ENCODE measurements around the gene KIF4B. TPM values are rescaled to one million over a fixed set of nuclear protein-coding genes. Genes with fewer than 3 reads are reported as not detected.
"Not testable (repeated sequence)": the region's sequence is repeated elsewhere in the genome, so short reads cannot be mapped to it uniquely, and the experiment has no call there.

Gene KIF4B
- polyA plus RNA-seq, 1 donor (not counting 4 experiments of a cell fraction or from before 2014, with no cell fraction given) = not detected

- Histone ChIP-seq H2AFZ (ENCODE audit: control insufficient read depth, low read length) (peak overlapping the region; percentile 17), H3K9me1 (ENCODE audit: control insufficient read depth, extremely low read depth, insufficient read depth, low read length) (no peaks in the 10 kb centered on the region), H3K9ac (ENCODE audit: control insufficient read depth, extremely low read depth, insufficient read depth, low read length) (no peak overlapping the region), H3K36me3 (ENCODE audit: control insufficient read depth in 2 of 2, extremely low read depth in 1 of 2, insufficient read depth in 2 of 2, low read length in 2 of 2) (no peaks in the 10 kb centered on the region), H3K4me3 (ENCODE audit: control insufficient read depth in 2 of 3, extremely low read depth in 1 of 3, insufficient read depth in 2 of 3, low read depth in 1 of 3, low read length in 3 of 3) (no peak overlapping the region), H3K4me2 (ENCODE audit: control insufficient read depth, extremely low read depth, insufficient read depth, low read depth, low read length) (no peak overlapping the region), H3K27me3 (ENCODE audit: control insufficient read depth, extremely low read depth, insufficient read depth, low read length) (no peaks in the 10 kb centered on the region), H3K9me3 (ENCODE audit: control insufficient read depth, low read depth, low read length) (no peaks in the 10 kb centered on the region), H4K20me1 (ENCODE audit: control insufficient read depth, extremely low read depth, insufficient read depth, low read length) (no peaks in the 10 kb centered on the region), H3K27ac (ENCODE audit: control insufficient read depth, insufficient read depth, low read length) (no peak overlapping the region), H3K4me1 (ENCODE audit: control insufficient read depth, extremely low read depth, insufficient read depth, low read length) (peaks cover 12% of the 10 kb centered on the region), H3K79me2 (ENCODE audit: control insufficient read depth, insufficient read depth, low read length) (no peaks in the 10 kb centered on the region)
- DNase-seq (ENCODE audit: low read depth, low spot score) (no peak), FAIRE-seq (no peak)
- no peak for TF ChIP-seq CTCF (optimal IDR thresholded peaks at IDR 0.05 in 1 of 3, IDR thresholded peaks at IDR 0.05 in 1 of 3, conservative IDR thresholded peaks at IDR 0.05 in 1 of 3; ENCODE audit: extremely low read depth in 1 of 3, insufficient read depth in 2 of 3, low read length in 3 of 3)
- no peak for TF ChIP-seq EZH2 (IDR thresholded peaks at IDR 0.05; ENCODE audit: low read length)
- dilution Hi-C loops (cut with MboI; ENCODE audit: extremely low pct_ligation_motif_present, low sequenced_read_pairs) = no loop called here
Observed at GRCh38 chr5:155001523-155001922, 12.0 kb upstream of the KIF4B start.

- H3K9me3 ChIP-seq (ENCODE audit: control insufficient read depth, low read depth, low read length); H3K9me1 ChIP-seq (ENCODE audit: control insufficient read depth, extremely low read depth, insufficient read depth, low read length); H2AFZ ChIP-seq (ENCODE audit: control insufficient read depth, low read length); H3K27ac ChIP-seq (ENCODE audit: control insufficient read depth, insufficient read depth, low read length); dilution Hi-C loops (cut with MboI; ENCODE audit: extremely low pct_ligation_motif_present, low sequenced_read_pairs); H3K4me1 ChIP-seq (ENCODE audit: control insufficient read depth, extremely low read depth, insufficient read depth, low read length); H3K4me3 ChIP-seq (ENCODE audit: control insufficient read depth in 2 of 3, extremely low read depth in 1 of 3, insufficient read depth in 2 of 3, low read depth in 1 of 3, low read length in 3 of 3); DNase-seq (ENCODE audit: low read depth, low spot score); H3K36me3 ChIP-seq (ENCODE audit: control insufficient read depth in 2 of 2, extremely low read depth in 1 of 2, insufficient read depth in 2 of 2, low read length in 2 of 2); H4K20me1 ChIP-seq (ENCODE audit: control insufficient read depth, extremely low read depth, insufficient read depth, low read length); H3K9ac ChIP-seq (ENCODE audit: control insufficient read depth, extremely low read depth, insufficient read depth, low read length); H3K27me3 ChIP-seq (ENCODE audit: control insufficient read depth, extremely low read depth, insufficient read depth, low read length); FAIRE-seq; H3K79me2 ChIP-seq (ENCODE audit: control insufficient read depth, insufficient read depth, low read length): not testable (repeated sequence)
- H3K4me2 ChIP-seq (ENCODE audit: control insufficient read depth, extremely low read depth, insufficient read depth, low read depth, low read length) = peak overlapping the region; percentile 1
Observed at GRCh38 chr5:155002722-155003121, 10.8 kb upstream of the KIF4B start.

GRCh38 chr5:155004138-155004744 is 9.3 kb upstream of the KIF4B start:
- H3K4me3 ChIP-seq (ENCODE audit: control insufficient read depth in 2 of 3, extremely low read depth in 1 of 3, insufficient read depth in 2 of 3, low read depth in 1 of 3, low read length in 3 of 3) = no peak overlapping the region
- dilution Hi-C loops (cut with MboI; ENCODE audit: extremely low pct_ligation_motif_present, low sequenced_read_pairs) = no loop called here
- no peaks in the 10 kb centered on the region for H3K9me1 ChIP-seq (ENCODE audit: control insufficient read depth, extremely low read depth, insufficient read depth, low read length)
- FAIRE-seq (no peak), DNase-seq (ENCODE audit: low read depth, low spot score) (no peak)
- H2AFZ ChIP-seq (ENCODE audit: control insufficient read depth, low read length) = no peak overlapping the region
- no peak overlapping the region for H3K9ac ChIP-seq (ENCODE audit: control insufficient read depth, extremely low read depth, insufficient read depth, low read length)
- TF ChIP-seq CTCF (optimal IDR thresholded peaks at IDR 0.05 in 1 of 3, IDR thresholded peaks at IDR 0.05 in 1 of 3, conservative IDR thresholded peaks at IDR 0.05 in 1 of 3; ENCODE audit: extremely low read depth in 1 of 3, insufficient read depth in 2 of 3, low read length in 3 of 3) (peak; percentile 70 to 89 (median 77)), EZH2 (IDR thresholded peaks at IDR 0.05; ENCODE audit: low read length) (no peak)
- H3K4me1 ChIP-seq (ENCODE audit: control insufficient read depth, extremely low read depth, insufficient read depth, low read length) = no peaks in the 10 kb centered on the region
- no peaks in the 10 kb centered on the region for H3K27me3 ChIP-seq (ENCODE audit: control insufficient read depth, extremely low read depth, insufficient read depth, low read length)
- H3K27ac ChIP-seq (ENCODE audit: control insufficient read depth, insufficient read depth, low read length) = no peak overlapping the region
- H3K9me3 ChIP-seq (ENCODE audit: control insufficient read depth, low read depth, low read length) = no peaks in the 10 kb centered on the region
- no peaks in the 10 kb centered on the region for H3K79me2 ChIP-seq (ENCODE audit: control insufficient read depth, insufficient read depth, low read length)
- H3K4me2 ChIP-seq (ENCODE audit: control insufficient read depth, extremely low read depth, insufficient read depth, low read depth, low read length) = no peak overlapping the region
- H4K20me1 ChIP-seq (ENCODE audit: control insufficient read depth, extremely low read depth, insufficient read depth, low read length) = no peaks in the 10 kb centered on the region
- no peaks in the 10 kb centered on the region for H3K36me3 ChIP-seq (ENCODE audit: control insufficient read depth in 2 of 2, extremely low read depth in 1 of 2, insufficient read depth in 2 of 2, low read length in 2 of 2)

- dilution Hi-C loops (cut with MboI; ENCODE audit: extremely low pct_ligation_motif_present, low sequenced_read_pairs); H4K20me1 ChIP-seq (ENCODE audit: control insufficient read depth, extremely low read depth, insufficient read depth, low read length); FAIRE-seq: not testable (repeated sequence)
Observed at GRCh38 chr5:155006265-155006664, 7.3 kb upstream of the KIF4B start.

More at GRCh38 chr5:155006265-155006664, 7.3 kb upstream of the KIF4B start:
- H3K4me3 ChIP-seq (ENCODE audit: control insufficient read depth in 2 of 3, extremely low read depth in 1 of 3, insufficient read depth in 2 of 3, low read depth in 1 of 3, low read length in 3 of 3); DNase-seq (ENCODE audit: low read depth, low spot score); H3K27me3 ChIP-seq (ENCODE audit: control insufficient read depth, extremely low read depth, insufficient read depth, low read length); H3K4me1 ChIP-seq (ENCODE audit: control insufficient read depth, extremely low read depth, insufficient read depth, low read length); H3K27ac ChIP-seq (ENCODE audit: control insufficient read depth, insufficient read depth, low read length); H3K36me3 ChIP-seq (ENCODE audit: control insufficient read depth in 2 of 2, extremely low read depth in 1 of 2, insufficient read depth in 2 of 2, low read length in 2 of 2); H3K9ac ChIP-seq (ENCODE audit: control insufficient read depth, extremely low read depth, insufficient read depth, low read length); H3K4me2 ChIP-seq (ENCODE audit: control insufficient read depth, extremely low read depth, insufficient read depth, low read depth, low read length); H3K9me3 ChIP-seq (ENCODE audit: control insufficient read depth, low read depth, low read length); H3K79me2 ChIP-seq (ENCODE audit: control insufficient read depth, insufficient read depth, low read length); H2AFZ ChIP-seq (ENCODE audit: control insufficient read depth, low read length); H3K9me1 ChIP-seq (ENCODE audit: control insufficient read depth, extremely low read depth, insufficient read depth, low read length): not testable (repeated sequence)

All from keratinocyte (primary cell).